ENCODE data around the gene KRT8. TPM values are rescaled to one million over a fixed set of nuclear protein-coding genes. Genes with fewer than 3 reads are reported as not detected.

KRT8 gene
- total and polyA plus RNA-seq, 2 of the 13 experiments (the other 11 are each of a cell fraction or from before 2014, with no cell fraction given), result 498 to 718 TPM

GRCh38 chr12:52945389-52946232 is 40.7 kb upstream of the KRT8 start (continued):
- TF ChIP-seq CEBPZ (IDR thresholded peaks at IDR 0.05; ENCODE audit: low read length) (no peak), ZFY (CRISPR knock-in tag; IDR thresholded peaks at IDR 0.05) (no peak), MTA1 (CRISPR knock-in tag; IDR thresholded peaks at IDR 0.05; ENCODE audit: borderline replicate concordance) (peak; percentile 77; the same call in 1 of the 2 replicates), E2F5 (CRISPR knock-in tag; conservative IDR thresholded peaks at IDR 0.05) (no peak), SALL2 (CRISPR knock-in tag; IDR thresholded peaks at IDR 0.05) (no peak), GABPB1 (CRISPR knock-in tag; IDR thresholded peaks at IDR 0.05) (no peak), ISL2 (CRISPR knock-in tag; IDR thresholded peaks at IDR 0.05) (0 out of 2 replicates have a peak, but pooled peaks have one; percentile 23), KMT2A (CRISPR knock-in tag; IDR thresholded peaks at IDR 0.05) (no peak), ZSCAN25 (CRISPR knock-in tag; IDR thresholded peaks at IDR 0.05) (peak; percentile 94), ZNF343 (CRISPR knock-in tag; IDR thresholded peaks at IDR 0.05) (no peak), ZNF558 (CRISPR knock-in tag; IDR thresholded peaks at IDR 0.05; ENCODE audit: borderline replicate concordance) (no peak), CBFB (CRISPR knock-in tag; IDR thresholded peaks at IDR 0.05) (no peak), ZNF792 (CRISPR knock-in tag; IDR thresholded peaks at IDR 0.05) (0 out of 2 replicates have a peak, but pooled peaks have one; percentile 32), PRDM4 (CRISPR knock-in tag; IDR thresholded peaks at IDR 0.05; ENCODE audit: borderline replicate concordance) (no peak), SRSF9 (IDR thresholded peaks at IDR 0.05; ENCODE audit: borderline replicate concordance, insufficient read depth, low read depth, low read length, poor library complexity, severe bottlenecking) (no peak), SALL1 (CRISPR knock-in tag; IDR thresholded peaks at IDR 0.05) (peak; percentile 58), SP5 (CRISPR knock-in tag; IDR thresholded peaks at IDR 0.05; ENCODE audit: borderline replicate concordance, low read depth) (peak; percentile 94), RFX5 (IDR thresholded peaks at IDR 0.05; ENCODE audit: low read depth, low read length) (no peak), ZKSCAN8 (CRISPR knock-in tag; IDR thresholded peaks at IDR 0.05; ENCODE audit: borderline replicate concordance) (no peak), ZNF770 (CRISPR knock-in tag; IDR thresholded peaks at IDR 0.05) (peak; percentile 32; the same call in 1 of the 2 replicates), RFX3 (CRISPR knock-in tag; IDR thresholded peaks at IDR 0.05) (no peak), TEAD3 (CRISPR knock-in tag; optimal IDR thresholded peaks at IDR 0.05; ENCODE audit: borderline replicate concordance) (peak; percentile 80)
